Mesothelial cell of epicardium (in vitro differentiated cells): ENCODE measurements around the gene TAOK2. TPM values are rescaled to one million over a fixed set of nuclear protein-coding genes. Genes with fewer than 3 reads are reported as not detected.
A peak's percentile ranks its signal among the peaks of the same experiment; 100 is the strongest.

Source experiments
- DNase-seq, 2 experiments: peaks; one replicate each; pipeline ENCODE4 v3.0.0; 2021; ENCODE audit warnings: low spot score in 2 of 2; ENCODE audit not compliant: unreplicated experiment in 2 of 2
- H3K27ac Mint-ChIP-seq: 2 replicates; pipeline ENCODE4 v1.8.0; 2021; ENCODE audit warnings: mixed read lengths
- H3K27me3 Mint-ChIP-seq: 2 replicates; pipeline ENCODE4 v1.8.0; 2021; ENCODE audit warnings: low read depth, mixed read lengths
- H3K36me3 Mint-ChIP-seq: 2 replicates; pipeline ENCODE4 v1.8.0; 2021; ENCODE audit warnings: mixed read lengths
- H3K4me1 Mint-ChIP-seq: 2 replicates; pipeline ENCODE4 v1.8.0; 2021; ENCODE audit warnings: mixed read lengths
- H3K4me3 Mint-ChIP-seq: 2 replicates; pipeline ENCODE4 v1.8.0; 2021; ENCODE audit warnings: mild to moderate bottlenecking, moderate library complexity, mixed read lengths
- H3K9me3 Mint-ChIP-seq: 2 replicates; pipeline ENCODE4 v1.8.0; 2021; ENCODE audit warnings: mixed read lengths
- total RNA-seq: library from RNA; stranded (reverse); gene quantifications from 3 replicates; pipeline ENCODE4 v1.2.1, GENCODE V29; 2021
- TF ChIP-seq, protein P1 (sequence below): fragments of 200-600 bp; sonication (generic); IDR thresholded peaks from one replicate; pipeline ENCODE4 v1.5.0; 2021; ENCODE audit warnings: antibody characterized with exemption; ENCODE audit not compliant: unreplicated experiment

The TAOK2 gene
- total RNA-seq, 1 donor from 2014 or later: 51.3 TPM

GRCh38 chr16:30006095-30006473, 32.4 kb downstream of the TAOK2 start:
- Mint-ChIP-seq H3K9me3 (no peaks in the 10 kb centered on the region), H3K4me1 (peaks cover 6% of the 10 kb centered on the region), H3K27me3 (peaks cover 30% of the 10 kb centered on the region), H3K36me3 (peaks cover 7% of the 10 kb centered on the region), H3K4me3 (no peak overlapping the region), H3K27ac (no peak overlapping the region)
- TF ChIP-seq, protein P1, sequence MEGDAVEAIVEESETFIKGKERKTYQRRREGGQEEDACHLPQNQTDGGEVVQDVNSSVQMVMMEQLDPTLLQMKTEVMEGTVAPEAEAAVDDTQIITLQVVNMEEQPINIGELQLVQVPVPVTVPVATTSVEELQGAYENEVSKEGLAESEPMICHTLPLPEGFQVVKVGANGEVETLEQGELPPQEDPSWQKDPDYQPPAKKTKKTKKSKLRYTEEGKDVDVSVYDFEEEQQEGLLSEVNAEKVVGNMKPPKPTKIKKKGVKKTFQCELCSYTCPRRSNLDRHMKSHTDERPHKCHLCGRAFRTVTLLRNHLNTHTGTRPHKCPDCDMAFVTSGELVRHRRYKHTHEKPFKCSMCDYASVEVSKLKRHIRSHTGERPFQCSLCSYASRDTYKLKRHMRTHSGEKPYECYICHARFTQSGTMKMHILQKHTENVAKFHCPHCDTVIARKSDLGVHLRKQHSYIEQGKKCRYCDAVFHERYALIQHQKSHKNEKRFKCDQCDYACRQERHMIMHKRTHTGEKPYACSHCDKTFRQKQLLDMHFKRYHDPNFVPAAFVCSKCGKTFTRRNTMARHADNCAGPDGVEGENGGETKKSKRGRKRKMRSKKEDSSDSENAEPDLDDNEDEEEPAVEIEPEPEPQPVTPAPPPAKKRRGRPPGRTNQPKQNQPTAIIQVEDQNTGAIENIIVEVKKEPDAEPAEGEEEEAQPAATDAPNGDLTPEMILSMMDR: no peak
- DNase-seq: no peak

GRCh38 chr16:30006659-30007377, 33.1 kb downstream of the TAOK2 start:
- peaks cover 6% of the 10 kb centered on the region for H3K4me1 Mint-ChIP-seq
- no peak for DNase-seq
- peaks cover 36% of the 10 kb centered on the region for H3K27me3 Mint-ChIP-seq
- peaks cover 6% of the 10 kb centered on the region for H3K36me3 Mint-ChIP-seq
- H3K27ac Mint-ChIP-seq: no peak overlapping the region
- H3K9me3 Mint-ChIP-seq: no peaks in the 10 kb centered on the region
- TF ChIP-seq, protein P1: no peak
- no peak overlapping the region for H3K4me3 Mint-ChIP-seq

DNA sequence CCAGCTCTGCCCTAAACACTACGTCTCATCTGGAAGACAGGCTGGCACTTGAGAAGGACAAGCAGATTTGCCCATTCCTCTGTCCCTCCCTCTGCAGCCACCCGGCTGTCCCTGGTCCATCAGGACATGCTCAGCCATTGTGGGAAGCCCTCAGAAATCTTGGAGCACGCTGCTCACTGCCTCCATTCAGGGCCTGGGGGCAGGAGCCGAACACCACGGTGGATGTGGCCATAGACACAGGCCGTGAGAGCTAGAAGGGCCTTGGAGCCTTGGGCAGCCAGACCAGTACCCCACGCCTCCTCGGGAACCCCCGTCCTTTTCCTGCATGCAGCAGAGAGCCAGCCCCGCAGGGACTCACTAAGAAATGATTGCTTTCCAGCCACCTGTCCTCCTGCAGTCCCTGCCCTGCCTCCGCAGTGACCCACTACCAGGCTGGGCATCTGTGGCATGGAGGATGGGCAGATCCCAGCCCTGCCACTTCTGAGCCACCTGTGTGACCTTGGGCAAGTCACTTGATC, 33.8 kb downstream of the TAOK2 start:
- no peaks in the 10 kb centered on the region for H3K9me3 Mint-ChIP-seq
- H3K36me3 Mint-ChIP-seq: no peaks in the 10 kb centered on the region
- DNase-seq: no peak
- H3K27me3 Mint-ChIP-seq: peaks cover 42% of the 10 kb centered on the region
- H3K27ac Mint-ChIP-seq: no peak overlapping the region
- TF ChIP-seq, protein P1: no peak
- H3K4me1 Mint-ChIP-seq: peaks cover 10% of the 10 kb centered on the region
- H3K4me3 Mint-ChIP-seq: no peak overlapping the region

DNA sequence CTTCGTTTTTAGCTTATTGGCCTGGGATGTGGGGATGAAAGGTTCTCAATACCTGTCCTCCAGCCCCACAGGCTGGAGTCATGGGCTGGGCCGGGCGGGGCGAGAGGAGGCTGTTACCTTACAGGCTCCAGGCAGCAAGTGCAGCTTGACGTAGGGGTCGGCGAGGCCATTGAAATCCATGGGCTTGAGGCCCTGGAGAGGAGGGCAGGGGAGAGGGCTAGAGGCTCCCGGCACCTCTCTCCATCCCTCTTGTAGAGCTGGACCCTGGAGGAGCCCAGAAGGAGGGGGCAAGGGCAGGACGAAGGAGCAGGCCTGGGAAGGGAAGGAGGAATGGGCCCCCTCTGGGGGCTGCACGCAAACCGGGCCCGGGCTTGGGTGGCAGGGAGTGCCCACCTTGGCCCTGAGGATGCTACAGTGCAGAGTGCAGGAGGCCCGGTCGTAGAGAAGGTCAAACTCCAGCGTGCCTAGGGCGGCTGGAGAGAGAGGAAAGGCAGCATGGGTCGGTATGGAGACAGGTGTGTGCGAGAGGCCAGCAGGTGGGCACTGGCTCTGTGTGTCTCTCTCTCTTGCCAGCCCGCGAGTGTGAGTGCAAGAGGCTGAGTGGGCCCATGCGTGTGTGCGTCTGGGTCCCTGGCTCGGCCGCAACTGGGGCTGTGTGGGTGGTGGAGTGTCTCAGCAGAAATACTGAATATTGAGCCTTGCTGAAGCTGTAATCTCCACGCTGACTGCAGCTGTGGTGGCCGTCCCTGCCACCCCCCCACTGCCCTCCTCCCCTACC, 35.6 kb downstream of the TAOK2 start:
- DNase-seq: no peak
- Mint-ChIP-seq H3K27me3 (peaks cover 46% of the 10 kb centered on the region), H3K4me1 (peaks cover 10% of the 10 kb centered on the region), H3K27ac (no peak overlapping the region), H3K36me3 (no peaks in the 10 kb centered on the region), H3K4me3 (peak overlapping the region; percentile 39), H3K9me3 (no peaks in the 10 kb centered on the region)
- TF ChIP-seq, protein P1: no peak

- Mint-ChIP-seq H3K9me3 (no peaks in the 10 kb centered on the region), H3K4me1 (peaks cover 10% of the 10 kb centered on the region), H3K27ac (no peak overlapping the region), H3K4me3 (peak overlapping the region; percentile 66), H3K36me3 (no peaks in the 10 kb centered on the region), H3K27me3 (peaks cover 46% of the 10 kb centered on the region)
- TF ChIP-seq, protein P1: no peak
- no peak for DNase-seq
Measured at GRCh38 chr16:30009990-30010843, 36.5 kb downstream of the TAOK2 start.
